Medulla oblongata (tissue), 1 donor: ENCODE results near the gene NEU1.
"Not testable (repeated sequence)": the region's sequence is repeated elsewhere in the genome, so short reads cannot be mapped to it uniquely, and the experiment has no call there.

ENCODE experiments used
- DNase-seq: peaks from one replicate; pipeline ENCODE4 v3.0.0-alpha.2; 2015; ENCODE audit errors: extremely low spot score

NEU1 gene

GRCh38 chr6:31862344-31863235 is at the start of gene NEU1:
TSS of gene NEU1 (minus strand) at chr6:31862821. CDS start at chr6:31862776, 45 bp downstream.
- peak; percentile 100 for DNase-seq

GRCh38 chr6:31911826-31912585 is 49.4 kb upstream of the NEU1 start:
- DNase-seq: no peak

GRCh38 chr6:31909298-31909697 is 46.7 kb upstream of the NEU1 start:
- DNase-seq: not testable (repeated sequence)

- no peak for DNase-seq
Measured at GRCh38 chr6:31908791-31909190, 46.2 kb upstream of the NEU1 start.

- DNase-seq: not testable (repeated sequence)
Measured at GRCh38 chr6:31908255-31908654, 45.6 kb upstream of the NEU1 start.

GRCh38 chr6:31907158-31907813 is 44.7 kb upstream of the NEU1 start:
- no peak for DNase-seq

- not testable (repeated sequence) for DNase-seq
Measured at GRCh38 chr6:31906727-31907126, 44.1 kb upstream of the NEU1 start.

- no peak for DNase-seq
Measured at GRCh38 chr6:31906122-31906521, 43.5 kb upstream of the NEU1 start.

- no peak for DNase-seq
Measured at GRCh38 chr6:31905041-31905440, 42.4 kb upstream of the NEU1 start.

- no peak for DNase-seq
Measured at GRCh38 chr6:31903957-31904356, 41.3 kb upstream of the NEU1 start.

GRCh38 chr6:31901953-31902643 is 39.5 kb upstream of the NEU1 start, which contains the start of gene ZBTB12:
TSS of gene ZBTB12 (minus strand) at chr6:31902086. CDS start at chr6:31901305, 781 bp downstream.
- DNase-seq: peak; percentile 97

GRCh38 chr6:31901415-31901952 is 38.9 kb upstream of the NEU1 start:
- DNase-seq: peak; percentile 38

GRCh38 chr6:31900917-31901414 is 38.3 kb upstream of the NEU1 start:
- DNase-seq: peak; percentile 9

GRCh38 chr6:31899882-31900722 is 37.5 kb upstream of the NEU1 start:
- no peak for DNase-seq

- DNase-seq: no peak
Measured at GRCh38 chr6:31899215-31899614, 36.6 kb upstream of the NEU1 start.

GRCh38 chr6:31898383-31899011 is 35.9 kb upstream of the NEU1 start:
- peak; percentile 70 for DNase-seq

- DNase-seq: peak; percentile 93
Measured at GRCh38 chr6:31897612-31898382, 35.2 kb upstream of the NEU1 start, which contains the start of gene EHMT2. TSS of gene EHMT2 (minus strand) at chr6:31897698. CDS start at chr6:31897677, 21 bp downstream.

- DNase-seq: no peak
Measured at GRCh38 chr6:31896856-31897611, 34.4 kb upstream of the NEU1 start.
